ENCODE results near the gene REEP5.
A peak's percentile ranks its signal among the peaks of the same experiment; 100 is the strongest.

Gene REEP5

DNA sequence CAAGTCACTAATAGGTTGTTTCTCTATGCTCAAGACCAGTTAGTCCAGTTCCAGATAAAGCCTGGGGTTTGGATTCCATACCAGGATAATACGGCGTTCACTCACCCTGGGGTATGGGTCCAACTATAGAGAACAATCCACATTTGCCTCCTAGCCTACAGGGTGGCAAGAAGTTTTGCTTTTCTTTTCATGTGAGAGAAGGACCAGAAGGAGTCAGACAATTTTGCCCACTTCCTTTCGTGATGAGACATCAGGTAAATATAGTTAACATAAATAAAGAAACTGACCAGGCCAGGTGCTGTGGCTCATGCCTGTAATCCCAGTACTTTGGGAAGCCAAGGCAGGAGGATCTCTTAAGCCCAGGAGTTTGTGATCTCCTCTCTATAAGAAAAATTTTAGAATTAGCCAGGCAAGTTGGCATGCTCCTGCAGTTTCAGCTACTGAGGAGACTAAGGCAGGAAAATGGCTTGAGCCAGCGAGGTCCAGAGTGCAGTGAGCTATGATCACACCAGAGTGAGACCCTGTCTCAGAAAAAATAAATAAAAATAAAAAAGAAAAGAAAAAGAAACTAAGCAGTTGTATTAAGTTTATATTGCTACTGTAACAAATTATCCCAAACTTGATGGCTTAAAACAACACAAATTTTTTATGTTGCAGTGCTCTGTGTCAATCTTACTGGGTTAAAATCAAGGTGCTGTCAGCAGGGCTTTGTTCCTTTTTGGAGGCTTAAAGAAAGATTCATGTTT, 7.5 kb upstream of the REEP5 start:
- TF ChIP-seq POLR2A (IDR thresholded peaks at IDR 0.05; ENCODE audit: extremely low read depth, insufficient read length) (no peak), MYC (IDR thresholded peaks at IDR 0.05; ENCODE audit: low read depth, low read length) (no peak)
- TF ChIP-seq, protein P1, sequence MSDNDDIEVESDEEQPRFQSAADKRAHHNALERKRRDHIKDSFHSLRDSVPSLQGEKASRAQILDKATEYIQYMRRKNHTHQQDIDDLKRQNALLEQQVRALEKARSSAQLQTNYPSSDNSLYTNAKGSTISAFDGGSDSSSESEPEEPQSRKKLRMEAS (IDR thresholded peaks at IDR 0.05; ENCODE audit: low read depth, low read length) = no peak
- TF ChIP-seq, protein P2, sequence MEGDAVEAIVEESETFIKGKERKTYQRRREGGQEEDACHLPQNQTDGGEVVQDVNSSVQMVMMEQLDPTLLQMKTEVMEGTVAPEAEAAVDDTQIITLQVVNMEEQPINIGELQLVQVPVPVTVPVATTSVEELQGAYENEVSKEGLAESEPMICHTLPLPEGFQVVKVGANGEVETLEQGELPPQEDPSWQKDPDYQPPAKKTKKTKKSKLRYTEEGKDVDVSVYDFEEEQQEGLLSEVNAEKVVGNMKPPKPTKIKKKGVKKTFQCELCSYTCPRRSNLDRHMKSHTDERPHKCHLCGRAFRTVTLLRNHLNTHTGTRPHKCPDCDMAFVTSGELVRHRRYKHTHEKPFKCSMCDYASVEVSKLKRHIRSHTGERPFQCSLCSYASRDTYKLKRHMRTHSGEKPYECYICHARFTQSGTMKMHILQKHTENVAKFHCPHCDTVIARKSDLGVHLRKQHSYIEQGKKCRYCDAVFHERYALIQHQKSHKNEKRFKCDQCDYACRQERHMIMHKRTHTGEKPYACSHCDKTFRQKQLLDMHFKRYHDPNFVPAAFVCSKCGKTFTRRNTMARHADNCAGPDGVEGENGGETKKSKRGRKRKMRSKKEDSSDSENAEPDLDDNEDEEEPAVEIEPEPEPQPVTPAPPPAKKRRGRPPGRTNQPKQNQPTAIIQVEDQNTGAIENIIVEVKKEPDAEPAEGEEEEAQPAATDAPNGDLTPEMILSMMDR (IDR thresholded peaks at IDR 0.05; ENCODE audit: low read depth, low read length) = no peak
- DNase-seq (ENCODE audit: low read depth) = no peak
- H3K4me3 ChIP-seq (ENCODE audit: low read depth, low read length) = no peak overlapping the region

DNA sequence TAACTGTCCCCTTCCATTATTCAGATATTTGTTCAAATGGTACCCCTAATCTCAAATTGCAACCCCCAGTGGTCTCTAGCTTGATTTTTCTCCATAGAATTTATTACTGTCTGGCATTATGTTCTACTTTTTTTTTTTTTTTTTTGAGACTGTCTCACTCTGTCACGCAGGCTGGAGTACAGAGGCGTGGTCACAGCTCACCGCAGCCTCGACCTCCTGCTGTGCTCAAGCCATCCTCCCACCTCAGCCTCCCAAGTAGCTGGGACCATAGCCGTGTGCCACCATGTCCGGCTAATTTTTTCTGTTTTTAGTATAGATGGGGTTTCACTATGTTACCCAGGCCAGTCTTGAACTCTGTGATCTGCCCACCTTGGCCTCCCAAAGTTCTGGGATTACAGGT, 2.0 kb upstream of the REEP5 start:
- TF ChIP-seq, protein P1 (IDR thresholded peaks at IDR 0.05; ENCODE audit: low read depth, low read length) = no peak
- TF ChIP-seq POLR2A (IDR thresholded peaks at IDR 0.05; ENCODE audit: extremely low read depth, insufficient read length) (no peak), MYC (IDR thresholded peaks at IDR 0.05; ENCODE audit: low read depth, low read length) (no peak)
- TF ChIP-seq, protein P2 (IDR thresholded peaks at IDR 0.05; ENCODE audit: low read depth, low read length) = no peak
- H3K4me3 ChIP-seq (ENCODE audit: low read depth, low read length) = peak overlapping the region; percentile 51
- DNase-seq (ENCODE audit: low read depth) = peak; percentile 75

DNA sequence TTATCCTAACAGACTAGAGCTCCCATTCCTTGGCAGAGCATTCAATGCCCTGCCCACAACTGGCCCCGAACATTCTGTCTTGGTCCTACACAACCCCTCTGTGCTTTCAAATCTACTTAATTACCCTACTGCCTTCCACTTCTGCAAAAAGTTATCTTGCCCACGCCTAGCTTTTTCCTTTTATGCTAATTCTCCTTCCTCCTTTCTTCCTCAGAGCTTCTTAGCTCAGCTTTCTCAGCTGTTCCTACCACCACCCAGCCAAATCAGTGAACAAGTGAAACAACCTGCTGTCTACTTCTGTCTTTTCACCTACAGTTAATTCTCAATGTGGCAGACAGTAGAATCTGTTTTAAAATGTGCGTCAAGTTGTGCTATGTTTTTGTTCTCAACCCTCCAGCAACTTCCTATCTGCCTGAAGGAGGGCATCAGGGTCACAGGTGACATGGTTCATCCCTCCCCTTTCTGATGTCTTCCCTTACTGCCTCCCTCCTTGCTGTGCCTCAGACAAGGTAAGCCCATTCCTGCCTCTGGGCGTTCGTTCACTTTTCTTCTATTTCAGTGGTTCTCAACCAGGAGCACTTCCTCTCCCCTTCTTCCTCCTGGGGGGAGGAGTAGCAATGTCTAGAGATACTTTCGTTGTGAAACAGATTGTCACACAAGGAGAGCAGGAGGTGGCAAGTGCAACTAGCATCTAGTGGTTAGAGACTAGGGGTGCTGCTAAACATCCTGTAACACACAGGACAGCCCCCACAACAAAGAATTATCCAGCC, 1.3 kb upstream of the REEP5 start:
- peak overlapping the region; percentile 51 for H3K4me3 ChIP-seq (ENCODE audit: low read depth, low read length)
- peak; percentile 83 for DNase-seq (ENCODE audit: low read depth)

DNA sequence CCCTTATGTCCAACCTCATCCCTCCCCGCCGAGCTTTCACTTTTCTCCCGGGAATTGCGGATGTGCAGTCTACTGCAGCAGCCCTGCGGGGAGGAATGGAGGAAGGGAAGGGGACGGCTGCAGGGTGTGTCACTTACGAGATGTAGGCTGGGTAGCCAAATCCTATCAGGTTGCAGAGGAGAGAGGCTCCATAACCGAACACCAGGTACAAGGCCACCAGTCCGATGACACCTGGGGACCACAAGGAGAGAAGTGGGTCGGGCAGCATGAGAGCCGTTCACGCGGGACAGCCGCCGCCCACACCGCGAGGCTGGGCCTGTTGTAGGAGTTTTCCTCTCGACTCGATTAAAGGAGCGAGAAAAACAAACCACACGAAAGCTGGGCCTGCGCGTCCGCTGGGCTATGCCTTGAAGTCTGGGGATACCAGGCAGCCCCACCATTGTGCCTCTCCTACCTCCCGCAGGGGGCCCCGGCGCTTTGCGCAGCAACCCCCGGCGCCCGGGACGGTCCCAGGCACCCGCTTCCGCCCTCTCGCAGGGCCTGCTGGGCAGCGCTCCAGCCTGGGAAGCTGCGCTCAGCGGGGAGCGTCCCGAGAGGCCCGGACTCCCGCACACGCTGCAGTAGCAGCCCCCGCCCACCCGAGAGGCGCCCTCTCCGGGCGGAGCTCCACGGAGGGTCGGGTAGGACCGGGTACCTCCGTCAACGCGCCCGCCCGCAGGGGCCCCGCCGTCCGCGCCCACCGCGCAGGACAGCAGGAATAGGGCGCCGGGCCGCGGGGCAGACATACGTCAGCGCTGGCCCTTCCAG, 798 bp downstream of the REEP5 start:
- TF ChIP-seq, protein P1 (IDR thresholded peaks at IDR 0.05; ENCODE audit: low read depth, low read length) = no peak
- TF ChIP-seq MYC (IDR thresholded peaks at IDR 0.05; ENCODE audit: low read depth, low read length) = no peak
- DNase-seq (ENCODE audit: low read depth) = peak; percentile 89
- H3K4me3 ChIP-seq (ENCODE audit: low read depth, low read length) = peak overlapping the region; percentile 87

More for the DNA sequence above, 1.3 kb upstream of the REEP5 start:
- TF ChIP-seq MYC (IDR thresholded peaks at IDR 0.05; ENCODE audit: low read depth, low read length) = 0 out of 2 replicates have a peak, but pooled peaks have one; percentile 19
- TF ChIP-seq POLR2A (IDR thresholded peaks at IDR 0.05; ENCODE audit: extremely low read depth, insufficient read length) = no peak

DNA sequence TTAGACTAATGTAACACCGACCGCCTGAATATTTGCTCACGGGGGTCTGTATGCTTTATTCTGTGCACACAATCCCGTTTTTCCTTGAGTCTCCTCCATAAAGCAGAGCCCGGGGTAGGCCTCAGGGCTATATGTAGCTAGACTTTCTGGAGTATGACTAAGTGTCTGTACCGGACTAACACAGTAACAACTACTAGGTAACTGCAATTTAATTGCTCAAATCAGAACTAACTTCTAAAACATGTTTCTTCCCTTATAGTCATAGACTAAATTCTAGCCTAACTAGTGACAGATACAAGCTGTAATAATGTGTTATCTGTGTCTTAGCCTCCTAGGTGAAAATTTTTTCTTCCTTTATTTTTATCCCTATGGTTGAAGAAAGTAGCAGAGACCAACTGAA, 2.1 kb downstream of the REEP5 start:
- DNase-seq (ENCODE audit: low read depth) = no peak
- H3K4me3 ChIP-seq (ENCODE audit: low read depth, low read length) = peak overlapping the region; percentile 87
- TF ChIP-seq, protein P1 (IDR thresholded peaks at IDR 0.05; ENCODE audit: low read depth, low read length) = no peak
- TF ChIP-seq, protein P2 (IDR thresholded peaks at IDR 0.05; ENCODE audit: low read depth, low read length) = no peak
- no peak for TF ChIP-seq MYC (IDR thresholded peaks at IDR 0.05; ENCODE audit: low read depth, low read length)
- no peak for TF ChIP-seq POLR2A (IDR thresholded peaks at IDR 0.05; ENCODE audit: extremely low read depth, insufficient read length)

DNA sequence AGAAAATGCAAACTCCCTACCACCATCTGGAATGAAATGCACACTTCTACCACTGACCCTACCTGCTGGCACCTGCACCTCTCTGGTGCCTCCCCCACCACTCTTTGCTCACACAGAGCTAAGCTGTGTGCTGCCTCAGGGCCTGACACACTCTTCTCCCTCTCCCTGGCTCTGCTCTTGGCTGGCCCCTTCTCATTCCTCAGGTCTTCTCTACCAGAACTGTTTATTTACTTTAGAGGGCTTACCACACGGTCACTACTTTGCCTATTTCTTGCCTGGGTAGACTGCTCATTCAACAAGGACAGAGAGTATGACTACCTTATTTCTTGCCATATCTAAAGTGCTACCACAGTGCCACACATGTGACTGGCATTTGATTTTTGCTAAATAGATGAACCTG, 3.3 kb downstream of the REEP5 start:
- H3K4me3 ChIP-seq (ENCODE audit: low read depth, low read length) = no peak overlapping the region
- TF ChIP-seq POLR2A (IDR thresholded peaks at IDR 0.05; ENCODE audit: extremely low read depth, insufficient read length) (no peak), MYC (IDR thresholded peaks at IDR 0.05; ENCODE audit: low read depth, low read length) (no peak)
- TF ChIP-seq, protein P1 (IDR thresholded peaks at IDR 0.05; ENCODE audit: low read depth, low read length) = no peak
- TF ChIP-seq, protein P2 (IDR thresholded peaks at IDR 0.05; ENCODE audit: low read depth, low read length) = no peak
- DNase-seq (ENCODE audit: low read depth) = no peak

All from NB4 (cell line).